ENCODE results near the gene GGA1.

- TF ChIP-seq, protein P1, sequence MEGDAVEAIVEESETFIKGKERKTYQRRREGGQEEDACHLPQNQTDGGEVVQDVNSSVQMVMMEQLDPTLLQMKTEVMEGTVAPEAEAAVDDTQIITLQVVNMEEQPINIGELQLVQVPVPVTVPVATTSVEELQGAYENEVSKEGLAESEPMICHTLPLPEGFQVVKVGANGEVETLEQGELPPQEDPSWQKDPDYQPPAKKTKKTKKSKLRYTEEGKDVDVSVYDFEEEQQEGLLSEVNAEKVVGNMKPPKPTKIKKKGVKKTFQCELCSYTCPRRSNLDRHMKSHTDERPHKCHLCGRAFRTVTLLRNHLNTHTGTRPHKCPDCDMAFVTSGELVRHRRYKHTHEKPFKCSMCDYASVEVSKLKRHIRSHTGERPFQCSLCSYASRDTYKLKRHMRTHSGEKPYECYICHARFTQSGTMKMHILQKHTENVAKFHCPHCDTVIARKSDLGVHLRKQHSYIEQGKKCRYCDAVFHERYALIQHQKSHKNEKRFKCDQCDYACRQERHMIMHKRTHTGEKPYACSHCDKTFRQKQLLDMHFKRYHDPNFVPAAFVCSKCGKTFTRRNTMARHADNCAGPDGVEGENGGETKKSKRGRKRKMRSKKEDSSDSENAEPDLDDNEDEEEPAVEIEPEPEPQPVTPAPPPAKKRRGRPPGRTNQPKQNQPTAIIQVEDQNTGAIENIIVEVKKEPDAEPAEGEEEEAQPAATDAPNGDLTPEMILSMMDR (IDR thresholded peaks at IDR 0.05), result no peak
- no peak for TF ChIP-seq POLR2A (IDR thresholded peaks at IDR 0.05)
These were observed 14.4 kb upstream of the GGA1 start for GRCh38 chr22:37594237-37594636.

All from heart left ventricle (tissue), 13 donors.